GM12892 (cell line): ENCODE measurements around the gene PRR12.

Experiments used
- POLR2A ChIP-seq: IDR thresholded peaks from 2 replicates; pipeline ENCODE4 v1.6.1; 2011; ENCODE audit warnings: low read depth, low read length, control low read depth
- POLR2AphosphoS5 ChIP-seq: IDR thresholded peaks from 2 replicates; pipeline ENCODE4 v1.6.1; 2011; ENCODE audit warnings: low read depth, low read length, control low read depth

GRCh38 chr19:49641688-49642491 is 50.9 kb downstream of the PRR12 start, which contains the start of gene SCAF1:
- no peak for TF ChIP-seq POLR2AphosphoS5
- TF ChIP-seq POLR2A: peak; percentile 46; the same call in 1 of the 2 replicates
